ENCODE results near the gene DENND4A.
"Not testable (repeated sequence)": the region's sequence is repeated elsewhere in the genome, so short reads cannot be mapped to it uniquely, and the experiment has no call there.

Gene DENND4A

DNA sequence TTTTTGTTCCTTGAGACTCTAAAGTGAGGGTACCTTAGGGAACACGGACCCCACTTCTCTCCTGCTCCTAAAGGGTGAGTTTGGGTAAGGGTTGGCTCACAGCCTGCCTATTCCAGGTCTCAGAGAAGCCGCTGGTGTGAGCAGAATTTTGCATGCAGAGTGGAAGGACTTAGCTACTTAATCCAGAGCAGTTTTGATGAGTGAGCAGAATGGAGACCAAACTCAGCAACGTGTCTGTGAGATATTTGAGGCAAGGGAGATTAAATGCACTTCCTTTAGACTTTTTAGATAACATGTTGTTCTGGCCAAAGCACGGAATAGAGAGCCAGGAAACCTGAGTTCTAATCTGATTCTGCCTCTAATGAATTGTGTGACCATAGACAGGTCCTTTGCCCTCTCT is 165.2 kb downstream of the DENND4A start:
- DNase-seq: no peak

DNA sequence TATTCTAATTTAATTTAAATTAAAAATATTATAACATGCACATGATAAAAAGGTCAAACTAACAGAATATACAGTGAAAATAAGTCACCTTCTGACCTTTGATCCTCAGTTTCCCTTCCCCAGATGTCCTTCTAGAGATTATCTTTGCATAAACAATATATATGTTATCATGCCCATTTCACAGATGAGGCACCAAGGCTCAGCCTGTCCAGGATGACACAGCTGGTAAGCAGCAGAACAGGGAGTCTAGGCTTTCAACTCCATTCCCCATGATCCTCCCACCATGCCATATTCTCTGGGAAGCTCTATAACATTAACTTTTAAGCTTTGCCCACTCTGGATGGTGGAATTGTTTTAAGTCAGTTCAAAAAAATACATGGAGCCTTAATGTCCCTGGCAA is 169.0 kb downstream of the DENND4A start:
- DNase-seq: no peak

DNA sequence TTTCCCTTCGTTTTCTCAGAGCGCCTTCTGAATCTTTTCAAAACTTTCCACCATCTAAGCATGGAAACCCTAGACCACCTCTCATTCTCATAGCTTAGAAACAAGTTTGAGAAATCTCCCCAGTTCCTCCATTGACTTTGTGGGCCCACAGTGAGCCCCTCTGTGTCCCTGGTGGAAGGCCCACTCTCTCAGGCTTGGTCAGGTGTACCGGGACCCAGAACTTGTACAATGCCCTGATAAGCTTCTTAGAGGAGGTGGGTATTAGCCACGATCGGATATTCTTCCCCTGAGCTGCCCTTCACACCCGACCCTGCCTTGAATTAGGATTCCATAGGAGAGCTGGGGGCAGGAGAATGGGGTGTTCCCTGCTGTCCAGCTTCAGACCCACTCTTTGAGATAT is 170.5 kb downstream of the DENND4A start, which contains the start of gene SLC24A1:
SLC24A1 (plus strand) TSS at position 301 of the 400 bp plus-strand sequence. CDS start 2,143 bp downstream, outside the sequence.
- DNase-seq: no peak

DNA sequence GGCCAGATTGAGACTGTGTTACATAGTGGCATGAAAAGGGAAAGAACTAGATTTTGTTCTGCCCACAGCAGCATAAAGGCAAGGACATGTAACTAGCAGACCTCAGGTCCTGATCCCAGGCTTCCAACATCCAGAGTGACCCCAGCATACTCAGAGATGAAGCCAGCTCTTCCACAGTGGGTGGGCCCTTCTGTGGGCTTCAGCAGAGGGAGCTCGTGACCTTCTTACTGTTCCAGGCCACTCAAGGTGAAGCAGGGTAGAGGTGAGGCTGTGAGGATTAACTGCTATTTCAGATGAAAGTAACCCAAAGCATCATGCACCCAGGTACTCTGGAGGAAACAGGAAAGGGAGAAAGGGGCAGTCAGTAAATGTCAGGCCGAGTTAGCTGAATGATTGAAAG is 171.3 kb downstream of the DENND4A start:
- DNase-seq: no peak

DNA sequence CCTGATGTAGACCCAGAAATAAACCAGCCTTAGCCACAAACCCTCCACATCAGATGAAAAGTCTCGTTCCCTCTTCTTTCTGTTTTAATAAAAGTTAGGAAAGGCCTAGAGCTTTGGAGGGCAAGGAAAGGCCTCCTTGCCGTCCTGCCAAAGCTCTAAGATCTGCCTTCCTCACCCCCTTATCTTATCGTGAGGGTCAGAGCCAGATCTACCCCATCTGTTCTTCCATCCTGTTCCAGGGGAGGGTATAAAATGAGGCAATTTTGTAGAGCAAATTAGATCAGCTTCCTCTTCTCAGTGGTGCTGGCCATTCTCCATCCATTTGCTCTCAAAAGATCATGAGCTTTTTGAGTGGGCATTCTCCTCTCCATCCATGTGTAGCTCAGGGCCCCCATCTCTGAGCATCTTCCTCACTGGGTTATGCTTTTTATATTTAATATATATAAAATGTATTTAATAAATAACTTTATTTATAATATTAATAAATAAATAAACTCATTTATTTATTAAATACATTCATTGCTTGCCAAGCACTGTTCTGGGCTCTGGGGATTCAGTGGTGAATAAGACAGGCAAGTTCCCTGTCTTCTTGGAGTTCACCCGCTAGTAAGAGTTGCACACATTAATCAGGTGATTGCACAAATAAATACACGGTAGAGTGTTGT is 172.3 kb downstream of the DENND4A start:
- DNase-seq: no peak

DNA sequence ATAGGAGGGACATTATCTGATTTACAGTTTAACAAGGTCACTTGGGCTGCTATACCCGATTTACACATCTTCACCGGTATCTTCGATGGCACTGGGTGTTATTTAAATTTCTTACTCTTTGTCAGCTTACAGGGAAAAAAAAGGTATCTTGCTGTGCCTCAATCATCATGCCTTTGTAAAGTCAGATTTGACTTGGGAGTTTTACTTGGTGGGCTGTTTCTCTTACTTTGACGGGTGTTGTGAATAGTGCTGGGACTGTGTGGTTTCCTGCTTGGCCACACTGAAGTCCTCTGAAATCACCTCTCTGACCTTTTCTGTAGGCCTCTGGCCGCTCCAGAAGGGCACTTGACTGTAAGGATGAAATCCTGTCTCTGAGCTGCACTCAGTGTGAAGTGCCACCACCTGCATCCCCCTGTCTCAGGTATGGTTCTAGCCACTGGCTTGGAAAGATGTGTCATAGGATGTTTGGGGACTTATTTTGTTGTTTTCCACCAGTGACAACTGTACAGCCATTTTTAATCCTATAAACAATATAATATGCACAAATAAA is 173.5 kb downstream of the DENND4A start:
- DNase-seq: no peak

DNA sequence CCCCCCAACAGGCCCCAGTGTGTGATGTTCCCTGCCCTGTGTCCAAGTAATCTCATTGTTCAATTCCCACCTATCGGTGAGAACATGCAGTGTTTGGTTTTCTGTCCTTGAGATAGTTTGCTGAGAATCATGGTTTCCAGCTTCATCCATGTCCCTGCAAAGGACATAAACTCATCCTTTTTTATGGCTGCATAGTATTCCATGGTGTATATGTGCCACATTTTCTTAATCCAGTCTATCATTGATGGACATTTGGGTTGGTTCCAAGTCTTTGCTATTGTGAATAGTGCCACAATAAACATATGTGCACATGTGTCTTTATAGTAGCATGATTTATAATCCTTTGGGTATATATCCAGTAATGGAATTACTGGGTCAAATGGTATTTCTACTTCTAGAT is 176.2 kb downstream of the DENND4A start:
- DNase-seq: not testable (repeated sequence)

DNA sequence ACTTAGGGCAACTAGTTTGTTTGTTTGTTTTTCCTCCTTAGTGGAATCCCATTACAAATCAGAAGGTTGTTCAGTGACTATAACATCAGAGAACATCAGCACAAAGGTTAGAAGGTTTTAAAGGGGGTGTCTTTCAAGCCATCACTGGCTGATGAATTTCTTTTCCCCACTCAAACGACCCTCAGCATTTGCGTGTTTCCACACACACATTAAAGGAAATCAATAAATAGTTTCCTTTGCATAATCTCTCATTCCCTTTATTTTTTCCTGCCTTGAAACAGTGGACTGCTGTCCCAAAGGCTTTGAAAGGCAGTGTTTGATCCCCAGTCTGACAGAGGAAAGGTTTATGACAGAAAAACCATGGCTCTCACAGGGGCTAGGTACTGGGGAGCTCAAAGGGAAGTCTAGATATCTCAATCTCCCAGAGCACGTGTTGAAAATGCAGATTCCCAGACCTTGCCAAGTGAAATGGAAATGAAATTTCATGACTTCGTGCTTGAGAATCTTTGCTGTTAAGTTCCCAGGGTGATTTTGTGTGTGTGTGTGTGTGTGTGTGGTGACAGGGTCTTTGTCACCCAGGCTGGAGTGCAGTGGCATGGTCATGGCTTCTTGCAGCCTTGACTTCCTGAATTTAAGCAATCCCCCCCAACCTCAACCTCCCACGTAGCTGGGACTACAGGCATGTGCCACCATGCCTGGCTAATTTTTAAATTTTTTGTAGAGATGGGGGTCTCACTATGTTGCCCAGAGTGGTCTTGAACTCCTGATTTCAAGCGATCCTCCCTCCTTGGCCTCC is 178.9 kb downstream of the DENND4A start:
- DNase-seq: no peak

DNA sequence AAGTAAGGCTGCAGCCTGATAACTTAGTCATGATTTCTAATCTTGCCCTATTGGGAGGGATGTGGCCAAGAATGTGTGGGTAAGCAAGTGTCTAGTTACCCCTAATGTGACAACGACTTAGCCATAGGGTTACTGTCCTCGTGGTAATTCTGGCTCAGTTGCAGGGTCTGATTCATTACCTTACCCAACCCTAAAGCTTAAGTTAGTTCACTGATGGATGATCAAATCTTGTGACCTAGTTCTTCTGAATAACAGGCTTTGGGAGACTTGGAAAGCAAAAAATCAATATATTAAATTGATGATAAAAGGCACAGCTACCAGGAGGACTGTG is 179.5 kb downstream of the DENND4A start:
- no peak for DNase-seq

DNA sequence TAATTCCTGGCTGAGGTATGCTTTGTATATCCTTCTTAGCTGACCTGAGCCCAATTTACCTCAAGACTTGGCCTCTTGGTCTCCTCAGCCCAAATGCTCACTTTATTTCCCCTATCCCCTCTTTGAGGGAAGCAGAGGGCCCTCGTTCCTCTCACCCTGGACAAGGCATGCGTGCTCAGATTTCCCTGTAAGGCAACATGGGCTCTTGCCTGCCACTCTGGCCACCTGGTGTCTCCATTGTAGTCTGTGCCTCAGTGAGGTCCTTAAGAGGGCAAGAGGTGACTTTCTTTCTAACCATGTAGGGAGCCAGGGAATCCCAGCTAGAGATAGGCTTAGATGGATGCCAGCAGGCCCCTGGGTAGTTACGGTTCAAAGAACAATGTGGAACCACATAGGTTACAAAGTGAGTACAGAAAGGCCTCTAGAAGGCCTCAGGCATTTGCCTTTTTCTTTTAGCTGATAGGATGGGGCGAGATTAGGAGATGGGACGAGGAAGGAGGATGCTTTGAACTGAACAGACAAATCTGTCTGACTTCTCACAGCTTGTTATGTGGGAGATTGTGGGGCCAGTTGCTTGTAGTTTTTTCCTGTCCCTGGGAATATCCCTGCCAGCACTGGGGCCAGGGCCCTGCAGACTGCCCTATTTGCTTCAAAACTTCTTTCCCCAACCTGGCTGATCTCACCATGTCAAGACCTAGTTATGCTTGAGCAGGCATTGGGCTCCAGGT is 180.0 kb downstream of the DENND4A start:
- no peak for DNase-seq

DNA sequence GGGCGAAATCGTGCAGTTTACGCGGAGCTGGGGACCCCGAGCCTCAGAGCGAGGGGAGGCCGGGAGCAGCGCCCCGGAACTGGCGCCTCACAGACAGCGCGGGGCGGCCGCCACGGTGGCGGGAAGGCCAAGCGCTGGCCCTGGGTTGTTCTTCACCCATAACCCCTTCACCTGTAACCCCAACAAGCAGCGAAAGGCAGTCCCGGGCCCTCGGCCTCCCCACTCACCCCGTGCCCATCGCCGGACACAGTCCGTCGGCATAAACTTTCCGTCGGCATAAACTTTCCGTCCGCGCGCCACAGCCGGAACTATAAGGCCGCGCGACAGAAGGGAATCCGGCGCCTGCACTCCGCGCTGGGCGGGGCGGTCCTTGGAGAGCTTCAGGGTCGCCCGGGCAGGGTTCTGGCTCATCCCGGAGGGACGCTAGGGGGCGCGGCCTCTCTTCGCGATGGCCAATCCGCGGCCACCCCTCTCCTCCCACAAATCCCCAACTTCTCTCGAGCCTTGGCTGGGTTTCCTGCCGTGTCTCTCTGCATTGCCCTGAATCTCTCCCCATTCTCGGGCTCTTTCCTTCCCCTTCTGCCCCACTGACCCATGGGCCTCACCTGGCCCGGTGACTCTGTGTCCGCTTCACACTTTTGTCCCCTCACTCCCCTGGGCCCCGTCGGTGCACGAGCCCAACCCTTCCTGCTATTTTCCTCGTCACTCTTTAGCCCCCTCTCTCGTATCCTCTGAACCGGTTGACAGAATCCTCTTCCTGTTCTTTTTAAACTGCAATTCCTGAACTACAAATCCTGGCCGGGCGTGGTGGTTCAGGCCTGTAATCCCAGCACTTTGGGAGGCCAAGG is 181.0 kb downstream of the DENND4A start, which contains the start of gene INTS14:
INTS14 (minus strand) TSS at position 261 of the 848 bp plus-strand sequence. CDS start 3,751 bp downstream, outside the sequence.
- DNase-seq: peak; percentile 62
